ENCODE results near the gene CCKAR.

Gene CCKAR

DNA sequence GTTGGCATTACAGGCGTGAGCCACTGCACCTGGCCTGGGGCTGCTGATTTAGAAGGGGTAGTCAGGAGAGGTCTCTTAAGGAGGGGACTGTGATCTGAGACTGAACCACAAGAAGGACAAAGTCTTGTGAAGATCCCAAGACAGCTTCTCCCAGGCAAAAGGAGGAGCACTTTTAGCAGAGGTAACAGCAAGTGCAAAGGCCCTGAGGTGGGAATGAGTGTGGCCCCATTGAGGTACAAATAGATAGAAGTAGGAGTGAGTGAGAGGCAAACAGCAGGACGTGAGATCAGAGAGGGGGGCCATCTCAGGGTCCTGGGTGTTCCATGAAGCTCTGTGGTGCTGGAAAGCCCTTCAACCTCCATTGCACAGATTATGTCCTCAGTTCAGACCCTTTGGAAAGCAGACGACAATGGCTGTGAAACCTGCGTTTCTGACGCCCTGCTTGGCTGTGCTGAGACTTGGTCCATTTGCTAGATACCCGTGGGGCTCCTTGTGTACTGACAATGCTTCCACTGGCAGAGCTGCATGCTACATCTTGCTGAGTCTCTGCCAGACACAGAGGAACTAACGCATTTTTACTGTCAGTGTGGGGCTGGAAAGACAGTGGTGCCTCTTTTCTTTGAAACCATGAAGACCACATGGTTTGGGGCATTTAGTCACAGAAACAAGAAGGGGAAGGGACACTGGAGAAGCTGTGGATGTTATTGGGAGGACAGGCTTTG lies 1.3 kb upstream of the CCKAR start:
- no peak for FAIRE-seq
- no peak for DNase-seq (ENCODE audit: insufficient read length, low spot score)
- TF ChIP-seq, protein P1, sequence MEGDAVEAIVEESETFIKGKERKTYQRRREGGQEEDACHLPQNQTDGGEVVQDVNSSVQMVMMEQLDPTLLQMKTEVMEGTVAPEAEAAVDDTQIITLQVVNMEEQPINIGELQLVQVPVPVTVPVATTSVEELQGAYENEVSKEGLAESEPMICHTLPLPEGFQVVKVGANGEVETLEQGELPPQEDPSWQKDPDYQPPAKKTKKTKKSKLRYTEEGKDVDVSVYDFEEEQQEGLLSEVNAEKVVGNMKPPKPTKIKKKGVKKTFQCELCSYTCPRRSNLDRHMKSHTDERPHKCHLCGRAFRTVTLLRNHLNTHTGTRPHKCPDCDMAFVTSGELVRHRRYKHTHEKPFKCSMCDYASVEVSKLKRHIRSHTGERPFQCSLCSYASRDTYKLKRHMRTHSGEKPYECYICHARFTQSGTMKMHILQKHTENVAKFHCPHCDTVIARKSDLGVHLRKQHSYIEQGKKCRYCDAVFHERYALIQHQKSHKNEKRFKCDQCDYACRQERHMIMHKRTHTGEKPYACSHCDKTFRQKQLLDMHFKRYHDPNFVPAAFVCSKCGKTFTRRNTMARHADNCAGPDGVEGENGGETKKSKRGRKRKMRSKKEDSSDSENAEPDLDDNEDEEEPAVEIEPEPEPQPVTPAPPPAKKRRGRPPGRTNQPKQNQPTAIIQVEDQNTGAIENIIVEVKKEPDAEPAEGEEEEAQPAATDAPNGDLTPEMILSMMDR (IDR thresholded peaks at IDR 0.05; ENCODE audit: insufficient read depth, missing control alignments) = no peak

DNA sequence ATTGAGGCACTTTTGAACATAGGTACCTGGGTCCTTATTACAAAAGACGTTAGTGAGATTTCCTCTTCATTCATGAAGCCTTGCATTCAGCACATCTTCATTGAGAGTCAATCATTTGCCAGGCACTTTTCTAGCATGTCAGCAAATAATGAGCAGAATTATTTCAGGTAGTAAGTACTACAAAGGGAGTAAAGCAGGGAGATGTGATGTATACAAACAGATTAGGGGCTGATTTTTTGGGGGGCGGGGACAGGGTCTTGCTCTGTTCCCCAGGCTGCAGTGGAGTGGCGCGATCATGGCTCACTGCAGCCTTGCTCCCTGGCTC lies 638 bp upstream of the CCKAR start:
- FAIRE-seq (no peak), DNase-seq (ENCODE audit: insufficient read length, low spot score) (no peak)
- TF ChIP-seq, protein P1 (IDR thresholded peaks at IDR 0.05; ENCODE audit: insufficient read depth, missing control alignments) = no peak

DNA sequence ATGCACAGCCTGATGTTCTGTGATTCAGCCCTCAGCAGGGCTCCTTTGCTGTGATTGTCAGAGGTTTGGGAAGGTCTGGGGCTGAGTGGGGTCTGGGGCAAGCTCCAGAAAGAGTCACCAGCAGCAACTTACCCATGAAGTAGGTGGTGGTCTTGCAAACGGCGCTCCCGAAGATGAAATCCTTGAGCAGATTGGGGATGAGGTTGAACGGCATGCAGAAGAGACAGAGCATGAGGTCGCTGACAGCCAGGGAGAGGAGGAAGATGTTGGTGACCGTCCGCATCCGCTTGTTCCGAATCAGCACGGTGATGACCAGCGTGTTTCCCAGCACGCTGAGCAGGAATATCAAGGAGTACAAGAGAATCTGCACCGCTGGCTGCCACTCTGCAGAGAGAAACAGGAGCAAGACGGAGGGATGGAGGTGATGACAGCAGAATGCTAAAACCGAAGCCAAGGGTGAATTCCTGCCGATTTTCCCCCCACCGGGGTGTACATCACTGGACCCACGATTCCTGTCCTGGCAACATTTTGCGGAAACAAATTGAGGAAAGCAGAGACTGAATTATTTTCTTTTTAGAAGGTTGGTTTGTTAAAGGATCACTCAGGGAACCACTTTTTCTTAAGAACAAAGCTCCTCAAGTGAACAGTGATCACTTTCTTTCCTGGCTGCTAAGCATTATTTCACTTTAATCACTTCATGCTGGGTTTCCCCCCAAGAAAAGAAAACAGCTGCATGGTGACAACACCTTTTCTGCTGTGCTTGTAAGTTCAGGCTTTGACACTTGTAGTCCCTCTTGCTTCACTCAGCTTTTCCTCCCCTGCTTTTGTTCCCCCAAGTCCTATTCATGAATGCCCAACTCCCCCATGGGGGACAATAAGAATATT lies 941 bp downstream of the CCKAR start:
- DNase-seq (ENCODE audit: insufficient read length, low spot score) = no peak
- FAIRE-seq = no peak
- TF ChIP-seq, protein P1 (IDR thresholded peaks at IDR 0.05; ENCODE audit: insufficient read depth, missing control alignments) = no peak

DNA sequence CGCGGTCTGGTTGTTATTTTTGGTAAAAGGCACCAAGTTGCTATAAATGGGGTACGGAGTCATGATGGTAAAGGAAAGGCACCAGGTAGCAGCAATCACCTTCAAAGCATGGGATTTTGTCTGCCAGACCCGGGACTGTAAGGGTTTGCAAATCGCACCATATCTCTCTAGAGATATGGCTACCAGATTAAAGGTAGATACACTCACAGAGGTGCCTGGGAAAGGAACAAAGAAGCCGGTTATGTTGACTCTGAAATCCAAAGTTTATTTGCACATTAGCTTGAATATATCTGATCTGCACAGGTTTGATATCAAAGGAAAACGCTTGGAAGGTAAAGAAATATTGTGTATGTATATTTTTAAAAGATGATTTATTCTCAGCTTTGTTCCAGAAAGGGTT lies 4.6 kb downstream of the CCKAR start:
- FAIRE-seq (no peak), DNase-seq (ENCODE audit: insufficient read length, low spot score) (no peak)
- TF ChIP-seq, protein P1 (IDR thresholded peaks at IDR 0.05; ENCODE audit: insufficient read depth, missing control alignments) = no peak

DNA sequence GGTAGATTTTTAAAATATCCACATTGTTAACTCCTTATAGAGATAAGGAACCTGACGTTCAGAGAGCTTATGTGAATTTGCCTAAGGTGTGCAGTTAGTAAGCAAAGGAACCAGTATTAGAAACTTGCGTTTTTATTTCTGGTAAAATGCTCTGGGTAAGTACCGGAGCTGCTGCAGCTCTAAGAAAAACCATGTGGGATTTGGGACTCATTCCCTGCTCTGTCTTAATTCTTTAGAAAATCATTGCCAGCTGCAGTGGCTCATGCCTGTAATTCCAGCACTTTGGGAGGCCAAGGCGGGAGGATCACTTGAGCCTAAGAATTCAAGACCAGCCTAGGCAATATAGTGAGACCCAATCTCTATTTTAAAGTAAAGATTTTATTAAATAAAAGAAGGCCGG lies 5.8 kb downstream of the CCKAR start:
- TF ChIP-seq, protein P1 (IDR thresholded peaks at IDR 0.05; ENCODE audit: insufficient read depth, missing control alignments) = no peak
- FAIRE-seq = no peak
- DNase-seq (ENCODE audit: insufficient read length, low spot score) = no peak

DNA sequence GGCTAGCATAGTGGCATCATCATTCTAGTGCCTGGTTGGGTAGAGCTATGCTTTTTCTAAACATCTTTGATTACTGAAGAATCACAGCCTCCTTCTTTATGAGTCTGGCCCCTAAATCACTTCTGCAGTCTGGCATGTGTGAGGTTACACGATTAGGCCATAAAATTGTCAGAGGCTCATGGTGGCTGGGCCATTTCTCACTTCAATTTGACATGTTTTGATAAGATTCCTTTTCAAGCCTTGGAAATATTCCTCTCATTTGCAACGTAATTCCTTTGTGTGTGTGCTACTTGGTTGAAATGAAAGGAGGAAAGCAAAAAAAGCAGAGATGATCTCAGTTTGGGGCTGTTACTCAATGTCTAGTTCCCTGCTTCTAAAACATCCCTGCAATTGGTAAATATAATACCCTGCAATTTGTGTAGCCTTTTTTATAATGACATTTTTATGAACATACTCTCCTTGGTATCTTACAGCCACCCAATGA lies 6.2 kb downstream of the CCKAR start:
- FAIRE-seq = no peak
- TF ChIP-seq, protein P1 (IDR thresholded peaks at IDR 0.05; ENCODE audit: insufficient read depth, missing control alignments) = no peak

More for the DNA sequence above, 6.2 kb downstream of the CCKAR start:
- no peak for DNase-seq (ENCODE audit: insufficient read length, low spot score)

Measured in D721Med (cell line).